GM12878 (cell line): ENCODE results near the gene PIWIL1. TPM values are rescaled to one million over a fixed set of nuclear protein-coding genes. Genes with fewer than 3 reads are reported as not detected.

Source experiments
- ATAC-seq: fragments of 200-7000 bp; cut with Tn5 transposase; 3 replicates; pipeline ENCODE4 v1.9.1; 2020; ENCODE audit warnings: mild to moderate bottlenecking, moderate library complexity
- BruUV-seq: library from RNA; stranded (reverse); fragments of 400-500 nt; replicated peaks from 2 replicates; lab custom pipeline; 2021; lab: Mats Ljungman, UMichigan
- CTCF ChIA-PET: fragments of 300-600 bp; sonication (Branson Sonifier 250); formaldehyde crosslinking; extraction: SDS; loops from one replicate; lab custom pipeline; 2021; ENCODE audit warnings: inconsistent platforms; lab: Yijun Ruan, JAX
- POLR2A ChIA-PET: fragments of 350-600 bp; formaldehyde crosslinking; extraction: SDS; loops from one replicate; lab custom pipeline; 2021; ENCODE audit warnings: inconsistent platforms; lab: Charles Lee
- RAD21 ChIA-PET: fragments of 300-600 bp; sonication (Branson Sonifier 250); formaldehyde crosslinking; loops from one replicate; lab custom pipeline; 2023; ENCODE audit warnings: antibody characterized with exemption; ENCODE audit not compliant: unreplicated experiment; lab: Charles Lee
- SMC1A ChIA-PET: fragments of 300-600 bp; sonication (Branson Sonifier 250); formaldehyde crosslinking; loops from one replicate; lab custom pipeline; 2023; ENCODE audit not compliant: unreplicated experiment, uncharacterized antibody; lab: Charles Lee
- DNase-seq: peaks from one replicate; pipeline ENCODE4 v3.0.0-alpha.2; 2011; ENCODE audit warnings: low read depth, low spot score
- FAIRE-seq: peaks from 3 replicates; lab custom pipeline; 2011; peaks lifted over from hg19 to GRCh38; lab: Jason Lieb, UNC
- H2AFZ ChIP-seq: 2 replicates; pipeline ENCODE4 v1.6.0; 2011; ENCODE audit warnings: low read depth, low read length, control low read depth; ENCODE audit not compliant: control insufficient read depth
- H3K27ac ChIP-seq: 2 replicates; pipeline ENCODE4 v1.5.1; 2011; ENCODE audit warnings: control low read depth; ENCODE audit not compliant: control insufficient read depth, insufficient read depth
- H3K27me3 ChIP-seq, 2 experiments: replicated peaks in 1 of 2; 2 replicates each; pipeline versions ENCODE4 v1.6.0 to v1.6.1; 2011; ENCODE audit warnings: low read length in 1 of 2; ENCODE audit not compliant: control insufficient read depth in 2 of 2, insufficient read depth in 2 of 2
- H3K36me3 ChIP-seq, 2 experiments: 2 replicates each; pipeline ENCODE4 v1.5.1; 2011; ENCODE audit warnings: low read length in 1 of 2; ENCODE audit not compliant: control insufficient read depth in 2 of 2, insufficient read depth in 2 of 2
- H3K4me1 ChIP-seq: 2 replicates; pipeline ENCODE4 v1.6.1; 2011; ENCODE audit warnings: mild to moderate bottlenecking, low read length, moderate library complexity, mixed read lengths; ENCODE audit not compliant: control insufficient read depth, insufficient read depth
- H3K4me2 ChIP-seq: 2 replicates; pipeline ENCODE4 v1.6.0; 2011; ENCODE audit warnings: control low read depth; ENCODE audit not compliant: control insufficient read depth, insufficient read depth
- H3K4me3 ChIP-seq: fragments of 200-600 bp; sonication (generic); 2 replicates; pipeline ENCODE4 v1.5.1; 2016
- H3K79me2 ChIP-seq: 2 replicates; pipeline ENCODE4 v1.6.0; 2011; ENCODE audit warnings: low read length; ENCODE audit not compliant: control insufficient read depth, insufficient read depth
- H3K9ac ChIP-seq: 2 replicates; pipeline ENCODE4 v1.8.0; 2011; ENCODE audit warnings: low read length, control low read depth, mixed read lengths; ENCODE audit not compliant: control insufficient read depth, insufficient read depth
- H3K9me3 ChIP-seq: replicated peaks from 3 replicates; pipeline ENCODE4 v1.5.1; 2011; ENCODE audit warnings: mild to moderate bottlenecking, low read length; ENCODE audit not compliant: control insufficient read depth, insufficient read depth
- H4K20me1 ChIP-seq: 2 replicates; pipeline ENCODE4 v1.6.0; 2011; ENCODE audit not compliant: control insufficient read depth, insufficient read depth
- ATF7 ChIP-seq: fragments of 450-650 bp; IDR thresholded peaks from 2 replicates; pipeline ENCODE4 v1.6.1; 2016; ENCODE audit warnings: low read depth, mild to moderate bottlenecking
- BCL11A ChIP-seq: IDR thresholded peaks from 2 replicates; pipeline ENCODE4 v1.6.1; 2011; ENCODE audit warnings: low read depth, low read length
- CHD1 ChIP-seq: IDR thresholded peaks from 2 replicates; pipeline ENCODE4 v1.6.1; 2012; ENCODE audit warnings: low read depth, low read length, improper control_type of control experiment
- DPF2 ChIP-seq: fragments of 450-650 bp; IDR thresholded peaks from 2 replicates; pipeline ENCODE4 v1.6.1; 2017; ENCODE audit warnings: mild to moderate bottlenecking
- IRF3 ChIP-seq: fragments of 450-650 bp; IDR thresholded peaks from 2 replicates; pipeline ENCODE4 v1.6.1; 2014; ENCODE audit warnings: mild to moderate bottlenecking
- LARP7 ChIP-seq: fragments of 450-650 bp; IDR thresholded peaks from 2 replicates; pipeline ENCODE4 v1.6.1; 2017; ENCODE audit warnings: mild to moderate bottlenecking
- SUZ12 ChIP-seq: fragments of 200-600 bp; sonication (generic); IDR thresholded peaks from one replicate; pipeline ENCODE4 v1.6.1; 2018; ENCODE audit warnings: antibody characterized with exemption, mild to moderate bottlenecking; ENCODE audit not compliant: unreplicated experiment
- TAF1 ChIP-seq: IDR thresholded peaks from 2 replicates; pipeline ENCODE4 v1.6.1; 2011; ENCODE audit warnings: mild to moderate bottlenecking, low read depth, low read length, borderline replicate concordance
- WGBS: methylation state at CpG from one replicate; pipeline ENCODE4 v1.1.6; 2016; ENCODE audit warnings: low lambda C conversion rate; ENCODE audit not compliant: insufficient replicate concordance, insufficient coverage; ENCODE audit errors: missing lambda C conversion rate; 5-methylcytosine and 5-hydroxymethylcytosine counted together
- in situ Hi-C: fragments of 300-500 bp; cut with MboI; formaldehyde crosslinking; loops from 9 replicates; pipeline ENCODE4 v1.14.3; 2018; ENCODE audit warnings: mixed read lengths
- intact Hi-C: fragments of 100-400 bp; cut with micrococcal nuclease; formaldehyde crosslinking; loops from one replicate; pipeline ENCODE4 v1.14.2; 2022; ENCODE audit not compliant: unreplicated experiment
- polyA plus RNA-seq, 11 experiments: library from polyadenylated mRNA; depleted of rRNA in 4 of 11; unstranded in 6 of 11; stranded (reverse) in 5 of 11; fragments of >200 nt; fragmentation: Nextera tagmentation in 4 of 11; fragmentation: Illumina TruSeq in 1 of 11; extraction: Ambion mirVana in 4 of 11; extraction: Trizol in 1 of 11; gene quantifications; 1 replicate in 1 of 11; 2 replicates in 10 of 11; pipeline versions ENCODE4 v1.2.1 to v1.2.3, GENCODE V29; 2011 to 2016; ENCODE audit warnings: inconsistent platforms in 2 of 11, missing spikeins in 2 of 11, low read depth in 1 of 11
- total RNA-seq, 4 experiments: library from RNA; depleted of rRNA in 3 of 4; stranded (reverse); fragments of >200 nt in 3 of 4; fragmentation: Illumina TruSeq in 1 of 4; extraction: Trizol in 1 of 4; gene quantifications; 2 replicates each; pipeline versions ENCODE4 v1.2.1 to v1.2.3, GENCODE V29; 2013 to 2021
- TF ChIP-seq, protein P1 (sequence below): IDR thresholded peaks from 2 replicates; pipeline ENCODE4 v1.6.1; 2011; ENCODE audit warnings: borderline replicate concordance, low read depth, mild to moderate bottlenecking, moderate library complexity, low read length; ENCODE audit not compliant: insufficient read depth, poor library complexity, severe bottlenecking

The PIWIL1 gene
- total and polyA plus RNA-seq, 10 of the 15 experiments (the other 5 are each of a cell fraction or from before 2014, with no cell fraction given): not detected

DNA sequence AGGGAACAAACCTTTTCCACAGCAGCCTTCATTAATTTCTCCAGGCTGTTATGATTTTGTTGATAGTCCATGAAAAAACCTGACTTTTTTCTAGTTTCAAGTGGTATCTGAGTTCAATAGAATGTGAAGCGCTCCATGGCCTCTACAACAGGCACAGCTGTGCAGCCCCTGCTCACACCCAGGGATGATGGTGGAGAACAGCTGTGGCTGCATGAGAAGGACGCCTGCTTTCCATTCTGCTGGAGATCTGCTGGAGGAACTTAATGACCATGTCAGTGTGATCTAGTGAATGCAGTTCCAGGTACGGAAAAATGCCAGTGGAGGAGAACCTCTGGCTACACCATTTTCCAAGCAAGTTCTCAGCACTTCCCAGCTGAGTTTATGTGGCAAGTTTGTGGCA lies 80.6 kb downstream of the PIWIL1 start (continued):
- TF ChIP-seq DPF2 (no peak), TAF1 (no peak)

- ChIA-PET SMC1A (no interaction called here), RAD21 (no interaction called here), CTCF (no interaction called here), POLR2A (no interaction called here)
- ATAC-seq (no peak), FAIRE-seq (no peak), DNase-seq (no peak)
- no peak overlapping the region for H3K4me3 ChIP-seq
- H3K9ac ChIP-seq: no peak overlapping the region
- WGBS: 15% methylated on average over 6 of the region's 6 CpGs
- no peaks in the 10 kb centered on the region for H3K27me3 ChIP-seq
- in situ Hi-C loops: no loop called here
- no peak overlapping the region for H3K27ac ChIP-seq
- H3K36me3 ChIP-seq: no peaks in the 10 kb centered on the region
- H3K4me1 ChIP-seq: no peaks in the 10 kb centered on the region
- no peak overlapping the region for H3K4me2 ChIP-seq
- H4K20me1 ChIP-seq: no peaks in the 10 kb centered on the region
- H3K79me2 ChIP-seq: no peaks in the 10 kb centered on the region
- no peak overlapping the region for H2AFZ ChIP-seq
- TF ChIP-seq DPF2: no peak
- TF ChIP-seq LARP7: no peak
- TF ChIP-seq, all 136 proteins: peak for 0
- intact Hi-C loops: no loop called here
- no TSS peak for BruUV-seq
- H3K9me3 ChIP-seq: no peaks in the 10 kb centered on the region; the same call in 2 of the 3 replicates
These were observed 81.4 kb downstream of the PIWIL1 start for GRCh38 chr12:130419116-130419515.

- ChIA-PET SMC1A (interaction anchor here (0.6 kb wide), 1 partner anchor 46 kb away, joined by 3 read pairs; no protein-coding TSS in a partner anchor), CTCF (no interaction called here), POLR2A (no interaction called here), RAD21 (no interaction called here)
- FAIRE-seq (no peak), DNase-seq (no peak), ATAC-seq (no peak)
- Histone ChIP-seq H3K27me3 (no peaks in the 10 kb centered on the region), H3K9ac (no peak overlapping the region), H3K36me3 (no peaks in the 10 kb centered on the region), H3K4me1 (no peaks in the 10 kb centered on the region), H3K79me2 (no peaks in the 10 kb centered on the region), H3K4me3 (no peak overlapping the region), H4K20me1 (no peaks in the 10 kb centered on the region), H3K4me2 (no peak overlapping the region), H3K9me3 (no peaks in the 10 kb centered on the region; the same call in 2 of the 3 replicates), H3K27ac (no peak overlapping the region), H2AFZ (no peak overlapping the region)
- no TSS peak for BruUV-seq
- in situ Hi-C loops: no loop called here
- intact Hi-C loops: no loop called here
- TF ChIP-seq BCL11A (no peak), SUZ12 (no peak), IRF3 (no peak), CHD1 (no peak), ATF7 (no peak)
- TF ChIP-seq, protein P1, sequence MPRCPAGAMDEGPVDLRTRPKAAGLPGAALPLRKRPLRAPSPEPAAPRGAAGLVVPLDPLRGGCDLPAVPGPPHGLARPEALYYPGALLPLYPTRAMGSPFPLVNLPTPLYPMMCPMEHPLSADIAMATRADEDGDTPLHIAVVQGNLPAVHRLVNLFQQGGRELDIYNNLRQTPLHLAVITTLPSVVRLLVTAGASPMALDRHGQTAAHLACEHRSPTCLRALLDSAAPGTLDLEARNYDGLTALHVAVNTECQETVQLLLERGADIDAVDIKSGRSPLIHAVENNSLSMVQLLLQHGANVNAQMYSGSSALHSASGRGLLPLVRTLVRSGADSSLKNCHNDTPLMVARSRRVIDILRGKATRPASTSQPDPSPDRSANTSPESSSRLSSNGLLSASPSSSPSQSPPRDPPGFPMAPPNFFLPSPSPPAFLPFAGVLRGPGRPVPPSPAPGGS: no peak
- 32% methylated on average over 4 of the region's 4 CpGs for WGBS
These were observed 82.4 kb downstream of the PIWIL1 start for GRCh38 chr12:130420071-130420470.
